Mucosa of descending colon (tissue), 3 donors: ENCODE measurements around the gene APOL5. TPM values are rescaled to one million over a fixed set of nuclear protein-coding genes. Genes with fewer than 3 reads are reported as not detected.

ENCODE experiments used
- ATAC-seq: fragments of 200-7000 bp; cut with Tn5 transposase; one replicate; pipeline ENCODE4 v1.9.1; 2020; ENCODE audit warnings: mild to moderate bottlenecking, moderate library complexity
- DNase-seq, 3 donors: peaks; one replicate each; pipeline ENCODE4 v3.0.0-alpha.2; 2020
- H3K36me3 ChIP-seq: fragments of 200-600 bp; one replicate; pipeline ENCODE4 v1.8.0; 2021; ENCODE audit warnings: low read depth, mild to moderate bottlenecking
- H3K4me1 ChIP-seq: fragments of 200-600 bp; one replicate; pipeline ENCODE4 v1.8.0; 2021; ENCODE audit warnings: low read depth, mild to moderate bottlenecking
- H3K4me3 ChIP-seq: fragments of 200-600 bp; one replicate; pipeline ENCODE4 v1.8.0; 2021; ENCODE audit warnings: mild to moderate bottlenecking
- H3K9me3 ChIP-seq: fragments of 200-600 bp; one replicate; pipeline ENCODE4 v1.8.0; 2021; ENCODE audit warnings: mild to moderate bottlenecking
- CTCF ChIP-seq: fragments of 200-600 bp; IDR thresholded peaks from one replicate; pipeline ENCODE4 v1.8.0; 2022; ENCODE audit warnings: antibody characterized with exemption, mild to moderate bottlenecking
- intact Hi-C, 2 donors: fragments of 100-400 bp; cut with DNase I in 1 of 2; cut with micrococcal nuclease in 1 of 2; formaldehyde crosslinking; loops; one replicate each; pipeline versions ENCODE4 v1.11.0 to v1.11.1; 2022; cut with DNase I, micrococcal nuclease
- total RNA-seq, 3 donors: library from RNA; stranded (reverse); fragmentation: NEBNext Ultra II Directional in 2 of 3; extraction: Animal tissue kit (Norgen Biotek cat#: 25700) in 2 of 3; gene quantifications; one replicate each; pipeline versions ENCODE4 v1.2.1 to v1.2.4, GENCODE V29; 2021 to 2023
- donor health status: DM: no; HTN: no; CAD: no; lungs with moderate emphysema.
- donor health status: DM: no; HTN: no; CAD: no.
- donor health status: DM: no; HTN: yes; CAD: no.

APOL5 gene
- total RNA-seq, 3 donors from 2014 or later: not detected

DNA sequence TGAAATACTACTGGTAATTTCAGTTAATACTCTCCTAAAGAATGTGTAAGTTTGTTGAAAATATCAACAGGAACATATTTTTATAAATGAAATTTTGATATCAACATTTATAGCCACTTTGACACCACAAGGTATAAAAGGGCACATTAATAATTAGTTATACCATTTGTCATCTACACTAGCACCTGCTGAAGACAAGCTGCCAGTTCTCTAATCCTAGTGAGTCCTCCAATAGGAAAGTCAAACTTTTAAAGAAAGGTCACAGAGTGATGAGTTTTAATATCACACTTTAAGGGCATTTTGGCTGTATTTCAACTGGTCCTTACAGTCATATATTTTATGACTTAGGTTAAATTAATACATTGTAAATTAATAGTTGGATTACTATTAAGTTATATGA lies 52.3 kb downstream of the APOL5 start:
- no peaks in the 10 kb centered on the region for H3K4me1 ChIP-seq
- intact Hi-C loops: no loop called here
- H3K9me3 ChIP-seq: no peaks in the 10 kb centered on the region
- ATAC-seq (no peak), DNase-seq (no peak)
- no peak for TF ChIP-seq CTCF
- no peaks in the 10 kb centered on the region for H3K36me3 ChIP-seq
- H3K4me3 ChIP-seq: no peak overlapping the region

GRCh38 chr22:35775339-35775738 lies 57.7 kb downstream of the APOL5 start:
- no peak for ATAC-seq
- no peak for TF ChIP-seq CTCF
- H3K4me1 ChIP-seq: no peaks in the 10 kb centered on the region
- no peak for DNase-seq
- H3K9me3 ChIP-seq: no peaks in the 10 kb centered on the region
- intact Hi-C loops: no loop called here
- H3K4me3 ChIP-seq: no peak overlapping the region
- no peaks in the 10 kb centered on the region for H3K36me3 ChIP-seq

- Histone ChIP-seq H3K36me3 (no peaks in the 10 kb centered on the region), H3K4me1 (no peaks in the 10 kb centered on the region), H3K4me3 (no peak overlapping the region), H3K9me3 (no peaks in the 10 kb centered on the region)
- ATAC-seq (no peak), DNase-seq (no peak)
- no peak for TF ChIP-seq CTCF
- intact Hi-C loops: no loop called here
Observed at GRCh38 chr22:35777335-35777975, 59.8 kb downstream of the APOL5 start.

Other genes starting within 250 kb of the APOL5 start
- gene RASD2, start 177.0 kb upstream of the APOL5 start, total RNA-seq: 10 to 100 TPM; 11.7 to 34.0 (median 19.2) TPM
- gene MB, start 100.5 kb upstream of the APOL5 start, total RNA-seq: 10 to 100 TPM in 2 of 3 donors, 1 to 10 TPM in 1; 2.1 to 17.2 (median 13.4) TPM
- 10 to 100 TPM; 40.3 to 43.1 (median 42.1) TPM for gene APOL6, start 69.4 kb upstream of the APOL5 start, total RNA-seq